Upper lobe of left lung (tissue), 6 donors: ENCODE data around the gene TRIM67. TPM values are rescaled to one million over a fixed set of nuclear protein-coding genes. Genes with fewer than 3 reads are reported as not detected.

ENCODE experiments used
- ATAC-seq, 2 donors: fragments of 200-7000 bp; cut with Tn5 transposase; one replicate each; pipeline ENCODE4 v1.9.1; 2022; ENCODE audit warnings: mild to moderate bottlenecking in 2 of 2, moderate library complexity in 2 of 2; ENCODE audit not compliant: low FRiP score in 2 of 2
- DNase-seq, 2 donors: peaks; one replicate each; pipeline ENCODE4 v3.0.0-alpha.2; 2019 to 2020
- H3K27ac ChIP-seq, 4 donors: fragments of 200-600 bp; sonication (generic); one replicate each; pipeline ENCODE4 v1.5.1; 2016 to 2019
- H3K27me3 ChIP-seq, 4 donors: fragments of 200-600 bp; sonication (generic); one replicate each; pipeline ENCODE4 v1.5.1; 2017 to 2019
- H3K36me3 ChIP-seq, 4 donors: fragments of 200-600 bp; sonication (generic); one replicate each; pipeline ENCODE4 v1.5.1; 2016 to 2019
- H3K4me1 ChIP-seq, 4 donors: fragments of 200-600 bp; sonication (generic); one replicate each; pipeline ENCODE4 v1.5.1; 2018 to 2019
- H3K4me3 ChIP-seq, 4 donors: fragments of 200-600 bp; sonication (generic); one replicate each; pipeline ENCODE4 v1.5.1; 2017 to 2019; ENCODE audit warnings: mild to moderate bottlenecking in 2 of 4, moderate library complexity in 1 of 4
- H3K9me3 ChIP-seq, 4 donors: fragments of 200-600 bp; sonication (generic); one replicate each; pipeline ENCODE4 v1.5.1; 2018 to 2019
- EP300 ChIP-seq, 4 donors: sonication (generic); formaldehyde crosslinking; IDR thresholded peaks; one replicate each; pipeline ENCODE4 v1.5.1; 2017; ENCODE audit warnings: antibody characterized with exemption in 4 of 4, control low read depth in 2 of 4
- POLR2A ChIP-seq, 4 donors: fragments of 450-650 bp; IDR thresholded peaks; one replicate each; pipeline ENCODE4 v1.5.1; 2016 to 2017; ENCODE audit warnings: antibody characterized with exemption in 4 of 4, mild to moderate bottlenecking in 2 of 4
- POLR2AphosphoS5 ChIP-seq, 2 donors: sonication (generic); formaldehyde crosslinking; IDR thresholded peaks; one replicate each; pipeline ENCODE4 v1.5.1; 2017; ENCODE audit warnings: antibody characterized with exemption in 2 of 2
- WGBS, 2 donors: methylation state at CpG; one replicate each; pipeline ENCODE4 v1.1.5; 2017 to 2018; 5-methylcytosine and 5-hydroxymethylcytosine counted together
- total RNA-seq, 6 donors: library from RNA; depleted of rRNA in 4 of 6; stranded (reverse); fragments of >200 nt in 4 of 6; gene quantifications; one replicate each; pipeline versions ENCODE4 v1.1.0 to v1.2.1, GENCODE V29; 2016 to 2021
- TF ChIP-seq, protein P1 (sequence below), 6 experiments: fragments of 450-650 bp in 4 of 6; fragments of 200-600 bp in 2 of 6; sonication (generic) in 2 of 6; IDR thresholded peaks; one replicate each; pipeline ENCODE4 v1.5.1; 2016 to 2019; ENCODE audit warnings: antibody characterized with exemption in 6 of 6
- donor health status: DM: no; HTN: no; CAD: no; lungs with moderate emphysema.
- donor health status: DM: no; HTN: yes; CAD: no; lungs with severe emphysema.

The TRIM67 gene
- total RNA-seq, result under 1 TPM in 1 of 6 donors, not detected in 5; 0.03 TPM

GRCh38 chr1:231161667-231162296, at the start of gene TRIM67:
Gene TRIM67, plus strand, starts transcription at chr1:231162058. Its CDS starts 912 bp downstream, at chr1:231162970.
- no peaks in the 10 kb centered on the region for H3K36me3 ChIP-seq

DNA sequence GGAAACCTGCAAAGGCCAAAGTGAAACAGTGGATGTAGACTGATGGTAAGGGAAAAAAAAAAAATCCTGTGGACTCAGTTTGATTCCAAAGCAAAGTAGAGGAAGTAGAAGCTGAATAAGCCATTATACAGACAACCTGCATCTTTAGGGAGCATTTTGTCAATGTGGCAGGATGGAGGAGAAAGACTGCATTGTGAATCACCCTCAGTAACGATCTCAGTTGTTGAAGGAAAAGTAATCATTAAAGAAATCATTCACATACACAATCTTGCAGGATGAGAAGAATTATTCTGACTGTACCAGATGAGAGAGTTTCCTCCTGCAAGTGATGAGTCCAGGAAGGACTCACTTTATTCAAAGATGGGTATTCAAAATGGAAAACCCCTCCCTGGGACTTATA, 45.1 kb upstream of the TRIM67 start:
- Histone ChIP-seq H3K4me1 (no peaks in the 10 kb centered on the region), H3K36me3 (no peaks in the 10 kb centered on the region), H3K27me3 (no peaks in the 10 kb centered on the region), H3K9me3 (peaks cover 0 to 9% (median 3%) of the 10 kb centered on the region in 4 donors), H3K4me3 (no peak overlapping the region), H3K27ac (no peak overlapping the region)
- ATAC-seq (no peak), DNase-seq (no peak)
- TF ChIP-seq EP300 (IDR thresholded peaks at IDR 0.05), result no peak
- TF ChIP-seq, protein P1, sequence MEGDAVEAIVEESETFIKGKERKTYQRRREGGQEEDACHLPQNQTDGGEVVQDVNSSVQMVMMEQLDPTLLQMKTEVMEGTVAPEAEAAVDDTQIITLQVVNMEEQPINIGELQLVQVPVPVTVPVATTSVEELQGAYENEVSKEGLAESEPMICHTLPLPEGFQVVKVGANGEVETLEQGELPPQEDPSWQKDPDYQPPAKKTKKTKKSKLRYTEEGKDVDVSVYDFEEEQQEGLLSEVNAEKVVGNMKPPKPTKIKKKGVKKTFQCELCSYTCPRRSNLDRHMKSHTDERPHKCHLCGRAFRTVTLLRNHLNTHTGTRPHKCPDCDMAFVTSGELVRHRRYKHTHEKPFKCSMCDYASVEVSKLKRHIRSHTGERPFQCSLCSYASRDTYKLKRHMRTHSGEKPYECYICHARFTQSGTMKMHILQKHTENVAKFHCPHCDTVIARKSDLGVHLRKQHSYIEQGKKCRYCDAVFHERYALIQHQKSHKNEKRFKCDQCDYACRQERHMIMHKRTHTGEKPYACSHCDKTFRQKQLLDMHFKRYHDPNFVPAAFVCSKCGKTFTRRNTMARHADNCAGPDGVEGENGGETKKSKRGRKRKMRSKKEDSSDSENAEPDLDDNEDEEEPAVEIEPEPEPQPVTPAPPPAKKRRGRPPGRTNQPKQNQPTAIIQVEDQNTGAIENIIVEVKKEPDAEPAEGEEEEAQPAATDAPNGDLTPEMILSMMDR (IDR thresholded peaks at IDR 0.05), result no peak
- TF ChIP-seq POLR2A (IDR thresholded peaks at IDR 0.05), result no peak
- no peak for TF ChIP-seq POLR2AphosphoS5 (IDR thresholded peaks at IDR 0.05)
- 43 to 48% methylated on average over 1 of the region's 1 CpG for WGBS, 2 donors

More at GRCh38 chr1:231161667-231162296, at the start of gene TRIM67:
- peaks cover 26 to 31% (median 28%) of the 10 kb centered on the region in 4 donors for H3K4me1 ChIP-seq
- 2% methylated on average over 22 of the region's 42 CpGs; no CpG with 5 or more reads in 1 of the 2 donors for WGBS, 2 donors
- peak within 1 kb of the TSS; percentile 14 to 38 (median 29) for H3K4me3 ChIP-seq
- peak in 1 of 2 donors; percentile 52 for ATAC-seq
- DNase-seq, result no peak
- no peak within 1 kb of the TSS for H3K27ac ChIP-seq
- no peaks in the 10 kb centered on the region for H3K9me3 ChIP-seq
- TF ChIP-seq EP300 (IDR thresholded peaks at IDR 0.05) (no peak), POLR2AphosphoS5 (IDR thresholded peaks at IDR 0.05) (no peak), POLR2A (IDR thresholded peaks at IDR 0.05) (no peak)
- TF ChIP-seq, protein P1 (IDR thresholded peaks at IDR 0.05), result no peak
- peaks cover 0 to 44% (median 22%) of the 10 kb centered on the region in 4 donors for H3K27me3 ChIP-seq

DNA sequence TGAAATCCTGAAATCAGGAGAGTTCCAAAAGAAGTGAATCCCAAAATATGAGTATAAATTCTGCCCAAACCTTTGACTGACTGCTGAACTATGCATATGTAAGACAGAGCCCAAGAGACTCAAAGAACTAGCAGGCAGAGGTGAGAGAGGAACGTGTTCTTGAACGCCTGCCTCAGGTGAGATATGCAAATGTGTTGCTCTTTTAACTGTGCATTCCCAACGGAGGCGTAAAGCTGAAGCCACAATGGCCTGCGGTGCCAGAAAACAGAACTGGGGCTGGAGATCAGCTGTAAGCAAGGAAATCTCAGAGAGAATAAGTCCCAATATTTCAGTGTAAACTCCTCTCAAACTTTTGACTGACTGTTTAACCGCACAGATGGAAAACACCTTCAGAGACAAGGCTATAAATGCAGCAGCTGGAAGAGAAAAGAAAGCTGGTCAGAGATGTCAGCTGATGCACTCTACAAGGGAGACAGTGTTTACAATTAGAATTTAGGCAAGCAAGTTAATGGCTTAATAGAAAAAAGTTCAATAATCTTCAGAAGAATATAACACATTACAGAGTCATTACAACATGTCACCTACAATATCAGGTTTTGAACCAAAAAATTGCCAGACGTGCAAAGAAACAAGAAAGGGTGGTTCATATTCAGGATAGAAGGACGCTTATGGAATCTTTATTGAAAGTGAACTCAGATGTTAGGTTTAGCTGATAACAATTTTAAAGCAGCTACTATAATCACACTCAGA, 43.0 kb upstream of the TRIM67 start:
- H3K9me3 ChIP-seq, result peaks cover 0 to 9% (median 3%) of the 10 kb centered on the region in 4 donors
- no peak for TF ChIP-seq POLR2AphosphoS5 (IDR thresholded peaks at IDR 0.05)
- no peak for TF ChIP-seq POLR2A (IDR thresholded peaks at IDR 0.05)
- TF ChIP-seq, protein P1 (IDR thresholded peaks at IDR 0.05), result no peak
- TF ChIP-seq EP300 (IDR thresholded peaks at IDR 0.05), result no peak
- H3K27me3 ChIP-seq, result no peaks in the 10 kb centered on the region
- no peak overlapping the region for H3K27ac ChIP-seq
- WGBS, 2 donors, result 53 to 57% methylated on average over 8 of the region's 8 CpGs
- no peaks in the 10 kb centered on the region for H3K36me3 ChIP-seq
- DNase-seq (no peak), ATAC-seq (no peak)
- no peak overlapping the region for H3K4me3 ChIP-seq
- no peaks in the 10 kb centered on the region for H3K4me1 ChIP-seq

DNA sequence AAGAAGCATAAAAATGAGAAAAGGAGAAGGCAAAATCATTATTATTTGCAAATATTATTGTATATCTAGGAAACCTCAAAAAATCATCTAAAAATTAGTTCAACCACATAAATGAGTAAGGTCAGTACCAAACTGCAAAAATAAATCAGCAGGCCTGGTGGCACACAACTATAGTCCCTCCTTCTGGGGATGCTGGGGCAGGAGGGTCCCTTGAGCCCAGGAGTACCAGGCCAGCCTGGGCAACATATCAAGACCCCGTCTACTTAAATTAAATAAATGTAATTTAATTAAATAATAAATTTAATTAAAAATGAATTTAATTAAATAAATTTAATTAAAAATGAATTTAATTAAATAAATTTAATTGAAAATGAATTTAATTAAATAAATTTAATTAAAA, 40.3 kb upstream of the TRIM67 start:
- DNase-seq, result no peak
- Histone ChIP-seq H3K4me3 (no peak overlapping the region), H3K4me1 (no peaks in the 10 kb centered on the region), H3K27ac (no peak overlapping the region), H3K27me3 (no peaks in the 10 kb centered on the region), H3K36me3 (no peaks in the 10 kb centered on the region), H3K9me3 (peaks cover 0 to 9% (median 3%) of the 10 kb centered on the region in 4 donors)
- TF ChIP-seq, protein P1 (IDR thresholded peaks at IDR 0.05), result no peak
- TF ChIP-seq EP300 (IDR thresholded peaks at IDR 0.05), result no peak
- no peak for TF ChIP-seq POLR2A (IDR thresholded peaks at IDR 0.05)
- no peak for TF ChIP-seq POLR2AphosphoS5 (IDR thresholded peaks at IDR 0.05)
- WGBS, 2 donors, result 88 to 100% methylated on average over 1 of the region's 1 CpG
- ATAC-seq, result no peak
